ENCODE data around the gene S100A8. TPM values are rescaled to one million over a fixed set of nuclear protein-coding genes. Genes with fewer than 3 reads are reported as not detected.
"Not testable (repeated sequence)": the region's sequence is repeated elsewhere in the genome, so short reads cannot be mapped to it uniquely, and the experiment has no call there.

S100A8 gene
- total and polyA plus RNA-seq, 2 donors (not counting 3 experiments of a cell fraction or from before 2014, with no cell fraction given) = not detected

DNA sequence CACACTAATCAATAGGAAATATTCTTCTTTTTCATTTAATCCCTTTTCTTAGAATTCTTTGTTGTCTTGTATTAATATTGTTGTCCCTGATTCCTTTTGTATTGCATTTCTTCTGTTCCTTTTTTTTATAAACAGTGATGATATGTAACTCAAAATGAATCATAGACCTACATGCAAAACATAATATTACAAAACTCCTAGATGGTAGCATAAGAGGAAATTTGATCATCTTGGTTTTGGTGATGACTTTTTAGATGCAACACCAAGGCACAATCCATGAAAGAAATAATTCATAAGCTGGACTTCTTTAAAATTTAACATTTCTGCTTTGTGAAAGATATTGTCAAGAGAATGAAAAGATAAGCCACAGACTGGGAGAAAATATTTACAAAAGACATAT lies 23.1 kb upstream of the S100A8 start:
- FAIRE-seq; dilution Hi-C loops (cut with MboI; ENCODE audit: extremely low pct_ligation_motif_present, low sequenced_read_pairs); H3K9me1 ChIP-seq (replicated peaks; ENCODE audit: control insufficient read depth, extremely low read depth, insufficient read depth, low read length); intact Hi-C loops (cut with micrococcal nuclease); H3K4me2 ChIP-seq (ENCODE audit: insufficient read depth, low read length); H3K36me3 ChIP-seq (ENCODE audit: control insufficient read depth in 2 of 2, extremely low read depth in 1 of 2, insufficient read depth in 2 of 2, low read length in 2 of 2); H2AFZ ChIP-seq (ENCODE audit: low read depth, low read length); DNase-seq (ENCODE audit: low read depth, low spot score); H3K9ac ChIP-seq (replicated peaks; ENCODE audit: extremely low read depth, insufficient read depth, low read length); H3K27ac ChIP-seq (ENCODE audit: insufficient read depth, low read depth, low read length); H3K79me2 ChIP-seq (ENCODE audit: control insufficient read depth, insufficient read depth, low read length); POLR2A ChIA-PET; H3K4me3 ChIP-seq (replicated peaks in 1 of 3; ENCODE audit: insufficient read depth in 1 of 3, low read depth in 1 of 3, low read length in 3 of 3); BruUV-seq (replicated peaks); H3K4me1 ChIP-seq (ENCODE audit: control insufficient read depth, extremely low read depth, insufficient read depth, low read length); H3K9me3 ChIP-seq (replicated peaks; ENCODE audit: control insufficient read depth, insufficient read depth, low read length); H3K27me3 ChIP-seq (ENCODE audit: control insufficient read depth in 2 of 2, insufficient read depth in 2 of 2, low read length in 2 of 2); H4K20me1 ChIP-seq (replicated peaks; ENCODE audit: control insufficient read depth, extremely low read depth, insufficient read depth, low read length): not testable (repeated sequence)
- CTCF ChIA-PET = interaction anchor here (1.2 kb wide), 1 partner anchor 8 kb away, joined by 3 read pairs; no protein-coding TSS in a partner anchor

DNA sequence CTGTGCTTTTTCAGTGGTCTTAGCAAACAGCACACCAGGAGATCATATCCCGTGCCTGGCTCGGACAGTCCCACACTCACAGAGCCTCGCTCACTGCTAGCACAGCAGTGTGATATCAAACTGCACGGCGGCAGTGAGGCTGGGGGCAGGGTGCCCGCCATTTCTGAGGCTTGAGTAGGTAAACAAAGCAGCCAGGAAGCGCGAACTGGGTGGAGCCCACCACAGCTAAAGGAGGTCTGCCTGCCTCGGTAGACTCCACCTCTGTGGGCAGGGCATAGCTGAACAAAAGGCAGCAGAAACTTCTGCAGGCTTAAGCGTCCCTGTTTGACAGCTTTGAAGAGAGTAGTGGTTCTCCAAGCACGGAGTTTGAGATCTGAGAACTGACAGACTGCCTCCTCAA lies 16.4 kb upstream of the S100A8 start:
- H4K20me1 ChIP-seq (replicated peaks; ENCODE audit: control insufficient read depth, extremely low read depth, insufficient read depth, low read length); FAIRE-seq; H3K4me3 ChIP-seq (replicated peaks in 1 of 3; ENCODE audit: insufficient read depth in 1 of 3, low read depth in 1 of 3, low read length in 3 of 3); H2AFZ ChIP-seq (ENCODE audit: low read depth, low read length); H3K9me3 ChIP-seq (replicated peaks; ENCODE audit: control insufficient read depth, insufficient read depth, low read length); H3K79me2 ChIP-seq (ENCODE audit: control insufficient read depth, insufficient read depth, low read length); H3K4me1 ChIP-seq (ENCODE audit: control insufficient read depth, extremely low read depth, insufficient read depth, low read length); DNase-seq (ENCODE audit: low read depth, low spot score); H3K9me1 ChIP-seq (replicated peaks; ENCODE audit: control insufficient read depth, extremely low read depth, insufficient read depth, low read length); H3K9ac ChIP-seq (replicated peaks; ENCODE audit: extremely low read depth, insufficient read depth, low read length); intact Hi-C loops (cut with micrococcal nuclease); POLR2A ChIA-PET; H3K27ac ChIP-seq (ENCODE audit: insufficient read depth, low read depth, low read length); H3K36me3 ChIP-seq (ENCODE audit: control insufficient read depth in 2 of 2, extremely low read depth in 1 of 2, insufficient read depth in 2 of 2, low read length in 2 of 2); CTCF ChIA-PET; BruUV-seq (replicated peaks); H3K27me3 ChIP-seq (ENCODE audit: control insufficient read depth in 2 of 2, insufficient read depth in 2 of 2, low read length in 2 of 2); dilution Hi-C loops (cut with MboI; ENCODE audit: extremely low pct_ligation_motif_present, low sequenced_read_pairs); H3K4me2 ChIP-seq (ENCODE audit: insufficient read depth, low read length): not testable (repeated sequence)

DNA sequence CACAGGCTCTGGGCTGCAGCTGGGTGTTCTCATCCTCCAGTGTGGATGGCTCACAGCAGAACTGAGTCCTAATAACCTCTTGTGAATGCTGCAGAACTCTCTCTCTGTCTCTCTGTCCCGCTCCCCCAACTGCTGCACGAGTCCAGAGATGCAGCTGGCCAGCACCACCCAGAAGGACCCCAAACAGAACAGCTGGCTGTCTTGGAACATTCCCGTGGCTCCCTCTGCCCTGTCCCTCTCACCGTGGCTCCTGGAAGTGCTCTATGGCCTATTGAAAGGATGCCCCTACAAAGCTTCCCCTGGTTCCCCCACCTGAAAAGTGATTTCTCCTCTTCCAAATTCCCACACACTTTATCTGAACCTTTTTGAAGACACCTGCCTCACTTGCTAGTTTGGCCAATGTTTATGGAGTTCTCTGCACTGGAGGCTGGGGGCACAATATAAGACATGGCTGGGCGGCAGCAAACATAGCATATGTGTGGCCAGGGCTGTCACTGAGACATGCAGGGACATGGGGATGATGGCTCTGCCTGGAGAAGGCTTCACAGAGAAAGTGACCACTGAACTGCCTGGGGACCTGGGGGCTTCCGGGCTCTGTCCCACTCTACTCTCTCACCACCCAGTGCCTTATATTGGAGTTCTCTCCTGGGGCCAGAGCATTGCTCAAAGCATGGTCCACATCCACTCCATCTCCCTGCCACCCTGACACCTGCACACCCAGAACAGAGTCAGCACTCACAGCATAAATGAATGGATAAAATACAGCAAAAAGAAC lies 15.1 kb upstream of the S100A8 start:
- H3K27me3 ChIP-seq (ENCODE audit: control insufficient read depth in 2 of 2, insufficient read depth in 2 of 2, low read length in 2 of 2); H3K36me3 ChIP-seq (ENCODE audit: control insufficient read depth in 2 of 2, extremely low read depth in 1 of 2, insufficient read depth in 2 of 2, low read length in 2 of 2); dilution Hi-C loops (cut with MboI; ENCODE audit: extremely low pct_ligation_motif_present, low sequenced_read_pairs); FAIRE-seq; DNase-seq (ENCODE audit: low read depth, low spot score); H3K27ac ChIP-seq (ENCODE audit: insufficient read depth, low read depth, low read length); H4K20me1 ChIP-seq (replicated peaks; ENCODE audit: control insufficient read depth, extremely low read depth, insufficient read depth, low read length); H3K9me3 ChIP-seq (replicated peaks; ENCODE audit: control insufficient read depth, insufficient read depth, low read length); POLR2A ChIA-PET; BruUV-seq (replicated peaks); H3K4me3 ChIP-seq (replicated peaks in 1 of 3; ENCODE audit: insufficient read depth in 1 of 3, low read depth in 1 of 3, low read length in 3 of 3); H3K79me2 ChIP-seq (ENCODE audit: control insufficient read depth, insufficient read depth, low read length); H3K9ac ChIP-seq (replicated peaks; ENCODE audit: extremely low read depth, insufficient read depth, low read length); H3K4me1 ChIP-seq (ENCODE audit: control insufficient read depth, extremely low read depth, insufficient read depth, low read length); H2AFZ ChIP-seq (ENCODE audit: low read depth, low read length); H3K9me1 ChIP-seq (replicated peaks; ENCODE audit: control insufficient read depth, extremely low read depth, insufficient read depth, low read length); H3K4me2 ChIP-seq (ENCODE audit: insufficient read depth, low read length): not testable (repeated sequence)
- intact Hi-C loops (cut with micrococcal nuclease) = loop anchor here (2.0 kb wide), 1 partner anchor 53 kb away; no protein-coding TSS in a partner anchor
- CTCF ChIA-PET = interaction anchor here (2.5 kb wide), 1 partner anchor 52 kb away, joined by 5 read pairs; no protein-coding TSS in a partner anchor

Measured in endothelial cell of umbilical vein (primary cell).